Effector CD8-positive, alpha-beta T cell (primary cell): ENCODE data around the gene RIPPLY2.

Experiments used
- DNase-seq: peaks from one replicate; lab custom pipeline; 2025; lab: John Stamatoyannopoulos, UW

RIPPLY2 gene

GRCh38 chr6:83905648-83906047 lies 52.5 kb downstream of the RIPPLY2 start:
- DNase-seq, result no peak
